Measurements from ENCODE around the gene FBP1.
"Not testable (repeated sequence)": the region's sequence is repeated elsewhere in the genome, so short reads cannot be mapped to it uniquely, and the experiment has no call there.

The FBP1 gene

DNA sequence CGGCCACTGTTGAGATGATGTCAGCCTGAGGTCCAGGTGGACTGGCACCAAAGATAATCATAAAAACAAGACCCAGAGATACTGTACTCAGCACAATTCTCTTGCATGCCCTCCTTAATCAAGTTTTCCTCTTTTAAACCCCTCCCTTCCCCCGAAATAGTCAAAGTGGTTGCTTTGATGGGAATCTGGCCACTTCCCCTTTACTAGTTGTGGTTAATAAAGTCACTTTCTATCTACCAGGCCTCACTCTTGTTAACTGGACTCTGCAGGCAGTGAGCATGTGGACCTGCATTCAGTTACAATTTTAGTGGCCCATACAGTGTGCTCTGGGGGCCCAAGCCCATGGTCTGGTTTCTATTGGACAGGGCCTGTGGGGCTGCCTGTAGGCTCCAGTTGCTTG, 63.2 kb downstream of the FBP1 start:
- TF ChIP-seq, protein P1, sequence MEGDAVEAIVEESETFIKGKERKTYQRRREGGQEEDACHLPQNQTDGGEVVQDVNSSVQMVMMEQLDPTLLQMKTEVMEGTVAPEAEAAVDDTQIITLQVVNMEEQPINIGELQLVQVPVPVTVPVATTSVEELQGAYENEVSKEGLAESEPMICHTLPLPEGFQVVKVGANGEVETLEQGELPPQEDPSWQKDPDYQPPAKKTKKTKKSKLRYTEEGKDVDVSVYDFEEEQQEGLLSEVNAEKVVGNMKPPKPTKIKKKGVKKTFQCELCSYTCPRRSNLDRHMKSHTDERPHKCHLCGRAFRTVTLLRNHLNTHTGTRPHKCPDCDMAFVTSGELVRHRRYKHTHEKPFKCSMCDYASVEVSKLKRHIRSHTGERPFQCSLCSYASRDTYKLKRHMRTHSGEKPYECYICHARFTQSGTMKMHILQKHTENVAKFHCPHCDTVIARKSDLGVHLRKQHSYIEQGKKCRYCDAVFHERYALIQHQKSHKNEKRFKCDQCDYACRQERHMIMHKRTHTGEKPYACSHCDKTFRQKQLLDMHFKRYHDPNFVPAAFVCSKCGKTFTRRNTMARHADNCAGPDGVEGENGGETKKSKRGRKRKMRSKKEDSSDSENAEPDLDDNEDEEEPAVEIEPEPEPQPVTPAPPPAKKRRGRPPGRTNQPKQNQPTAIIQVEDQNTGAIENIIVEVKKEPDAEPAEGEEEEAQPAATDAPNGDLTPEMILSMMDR (IDR thresholded peaks at IDR 0.05), result no peak
- no peak for DNase-seq
- no peak overlapping the region for H3K4me3 ChIP-seq

DNA sequence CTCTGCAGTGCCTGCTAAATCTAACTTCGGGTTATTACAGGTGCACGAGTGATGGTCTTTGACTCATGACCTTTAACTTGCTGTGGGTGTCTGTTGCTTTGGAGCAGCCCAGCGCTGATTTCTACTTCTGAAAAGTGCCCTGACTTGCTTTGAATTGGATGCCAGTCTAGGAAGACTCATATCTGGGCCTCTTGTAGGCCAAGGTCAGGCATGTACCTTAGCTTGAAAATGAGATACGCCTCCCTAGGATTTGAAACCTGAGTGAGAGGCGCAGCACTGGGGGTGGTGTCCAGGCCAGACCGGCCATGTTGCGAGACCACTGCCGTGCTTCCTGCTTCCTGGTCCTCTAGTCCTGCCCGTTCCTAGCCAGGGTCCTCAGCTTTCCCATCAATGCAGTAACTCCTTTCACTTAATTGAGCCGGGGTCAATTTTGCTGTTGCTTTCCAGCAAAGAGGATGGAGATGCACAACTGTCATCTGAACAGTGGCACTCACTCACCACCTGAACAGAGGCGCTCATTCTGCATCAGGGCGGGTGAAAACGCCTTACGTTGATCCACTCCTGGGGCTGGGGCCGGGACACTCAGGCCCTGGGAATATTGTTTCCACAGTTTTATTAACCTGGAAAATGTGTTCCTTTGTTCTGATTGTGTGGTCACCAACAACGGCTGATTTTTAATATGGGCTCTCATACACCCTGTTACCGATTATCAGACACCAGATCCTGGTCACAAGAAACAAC, 70.2 kb downstream of the FBP1 start:
- Histone ChIP-seq H3K27ac (no peak overlapping the region), H3K9me3 (no peaks in the 10 kb centered on the region)

More for the DNA sequence above, 63.2 kb downstream of the FBP1 start:
- peaks cover 0 to 2% of the 10 kb centered on the region in 2 donors for H3K27me3 ChIP-seq
- H3K9me3 ChIP-seq, result no peaks in the 10 kb centered on the region
- H3K27ac ChIP-seq, result no peak overlapping the region
- no peaks in the 10 kb centered on the region for H3K4me1 ChIP-seq
- no peaks in the 10 kb centered on the region for H3K36me3 ChIP-seq
- intact Hi-C loops (cut with DNase I; ENCODE audit: low total_unique reads), result no loop called here

DNA sequence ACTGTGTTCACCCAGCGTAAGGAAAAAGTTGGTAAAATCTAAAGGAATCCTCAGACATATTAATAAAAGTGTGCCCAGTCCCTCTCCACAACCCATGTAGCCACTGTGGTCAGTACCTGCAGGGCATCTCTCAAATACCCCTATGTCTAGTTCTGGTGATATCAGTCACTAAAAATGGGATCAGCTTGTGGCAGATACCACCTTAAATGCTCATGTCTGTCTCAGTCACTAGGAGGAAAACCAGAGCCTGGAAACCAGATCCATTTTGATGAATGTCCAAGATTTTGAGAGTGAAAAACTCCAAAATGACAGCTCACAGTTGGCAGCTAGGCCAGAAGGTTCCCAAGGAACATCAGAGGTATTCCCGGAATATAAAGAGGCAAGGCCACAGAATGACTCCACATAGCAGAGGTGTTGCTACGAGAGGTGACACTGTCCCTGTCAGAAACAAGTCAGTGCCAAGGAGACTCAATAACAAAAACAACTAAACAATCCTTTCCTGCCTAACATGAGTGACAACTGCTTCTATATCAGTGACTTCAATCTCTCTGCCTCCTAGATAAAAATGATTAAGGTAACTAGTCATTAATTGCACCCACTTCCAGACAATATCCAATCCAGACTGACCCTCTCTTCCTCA, 70.9 kb downstream of the FBP1 start:
- intact Hi-C loops (cut with DNase I; ENCODE audit: low total_unique reads), result no loop called here
- Histone ChIP-seq H3K4me1 (no peaks in the 10 kb centered on the region), H3K4me3 (no peak overlapping the region), H3K27me3 (peaks cover 0 to 2% of the 10 kb centered on the region in 2 donors), H3K36me3 (no peaks in the 10 kb centered on the region), H3K9me3 (no peaks in the 10 kb centered on the region), H3K27ac (no peak overlapping the region)
- no peak for DNase-seq
- TF ChIP-seq, protein P1 (IDR thresholded peaks at IDR 0.05), result no peak

More for the DNA sequence above, 70.2 kb downstream of the FBP1 start:
- H3K36me3 ChIP-seq, result no peaks in the 10 kb centered on the region
- no peak for DNase-seq
- no peak overlapping the region for H3K4me3 ChIP-seq
- intact Hi-C loops (cut with DNase I; ENCODE audit: low total_unique reads), result no loop called here
- H3K27me3 ChIP-seq, result peaks cover 0 to 2% of the 10 kb centered on the region in 2 donors
- TF ChIP-seq, protein P1 (IDR thresholded peaks at IDR 0.05), result no peak
- no peaks in the 10 kb centered on the region for H3K4me1 ChIP-seq

DNA sequence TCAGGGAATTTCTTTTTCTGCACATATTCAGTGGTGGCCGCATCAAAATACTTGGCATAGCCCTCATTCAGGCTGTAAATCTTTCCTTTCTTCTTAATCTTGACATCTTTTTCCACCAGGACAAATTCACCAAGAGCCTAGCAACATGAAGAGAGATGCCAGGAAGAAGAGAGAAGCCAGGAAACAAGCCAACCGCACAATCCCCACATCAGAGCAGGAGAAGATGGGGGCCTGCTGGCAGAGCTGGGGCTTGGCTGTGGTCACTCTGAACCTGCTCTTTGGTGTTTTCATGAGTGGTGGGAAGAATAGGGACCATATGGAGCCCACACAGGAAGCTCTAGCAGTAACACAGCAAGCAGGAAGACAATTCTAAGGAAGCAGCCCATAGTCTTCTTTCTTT, 72.0 kb downstream of the FBP1 start:
- DNase-seq, result no peak
- TF ChIP-seq, protein P1 (IDR thresholded peaks at IDR 0.05), result no peak
- Histone ChIP-seq H3K27me3 (peaks cover 0 to 2% of the 10 kb centered on the region in 2 donors), H3K36me3 (no peaks in the 10 kb centered on the region), H3K27ac (no peak overlapping the region), H3K9me3 (no peaks in the 10 kb centered on the region), H3K4me3 (no peak overlapping the region), H3K4me1 (no peaks in the 10 kb centered on the region)
- intact Hi-C loops (cut with DNase I; ENCODE audit: low total_unique reads), result no loop called here

DNA sequence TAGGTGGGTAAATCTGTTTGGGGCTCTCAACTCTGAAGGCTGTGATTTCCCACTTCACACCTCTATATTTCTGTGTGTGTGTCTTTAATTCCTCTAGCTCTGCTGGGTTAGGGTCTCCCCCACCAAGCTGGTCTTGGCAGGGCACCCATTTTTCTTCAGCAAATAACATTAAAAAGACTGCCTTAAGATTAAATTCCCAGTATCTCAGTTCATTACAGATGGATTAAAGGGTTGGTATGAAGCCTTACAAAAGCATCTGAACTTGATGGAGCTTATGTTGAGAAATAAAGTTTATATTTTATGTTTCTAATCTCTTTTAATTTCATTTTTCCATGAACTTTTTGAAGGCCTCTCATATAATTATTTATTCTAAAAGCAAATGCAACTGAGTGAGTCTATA, 72.8 kb downstream of the FBP1 start:
- no peaks in the 10 kb centered on the region for H3K36me3 ChIP-seq
- TF ChIP-seq, protein P1 (IDR thresholded peaks at IDR 0.05), result no peak
- intact Hi-C loops (cut with DNase I; ENCODE audit: low total_unique reads), result no loop called here
- H3K27ac ChIP-seq, result no peak overlapping the region
- no peaks in the 10 kb centered on the region for H3K9me3 ChIP-seq
- no peak overlapping the region for H3K4me3 ChIP-seq
- H3K4me1 ChIP-seq, result no peaks in the 10 kb centered on the region
- no peaks in the 10 kb centered on the region for H3K27me3 ChIP-seq
- DNase-seq, result no peak

DNA sequence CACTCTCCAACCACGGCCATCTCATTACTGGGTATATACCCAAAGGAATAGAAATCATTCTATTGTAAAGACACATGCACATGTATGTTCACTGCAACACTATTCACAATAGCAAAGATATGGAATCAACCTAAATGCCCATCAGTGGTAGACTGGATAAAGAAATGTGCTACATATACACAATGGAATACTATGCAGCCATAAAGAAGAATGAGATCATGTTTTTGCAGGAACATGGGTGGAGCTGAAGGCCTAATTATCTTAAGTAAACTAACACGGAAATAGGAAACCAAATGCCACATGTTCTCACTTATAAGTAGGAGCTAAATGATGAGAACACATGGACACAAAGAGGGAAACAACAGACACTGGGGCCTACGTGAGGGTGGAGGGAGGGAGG, 75.0 kb downstream of the FBP1 start:
- H3K4me3 ChIP-seq; DNase-seq; H3K36me3 ChIP-seq; H3K9me3 ChIP-seq; H3K27me3 ChIP-seq; H3K4me1 ChIP-seq; H3K27ac ChIP-seq; intact Hi-C loops (cut with DNase I; ENCODE audit: low total_unique reads): not testable (repeated sequence)

All from tibial artery (tissue), 4 donors.